Epithelial cell of prostate (primary cell): ENCODE results near the gene MGST3.
A peak's percentile ranks its signal among the peaks of the same experiment; 100 is the strongest.
"Not testable (repeated sequence)": the region's sequence is repeated elsewhere in the genome, so short reads cannot be mapped to it uniquely, and the experiment has no call there.

Experiments used
- DNase-seq: peaks from one replicate; pipeline ENCODE4 v3.0.0-alpha.2; 2011; ENCODE audit warnings: low read depth, low spot score
- H3K27ac ChIP-seq: fragments of 450-650 bp; 2 replicates; pipeline ENCODE4 v1.5.1; 2017; ENCODE audit warnings: mild to moderate bottlenecking

Gene MGST3

GRCh38 chr1:165630629-165631341, at the start of gene MGST3:
MGST3 (plus strand) TSS chr1:165631234; CDS start chr1:165649848, 18,614 bp downstream.
- peak within 1 kb of the TSS; percentile 87 for H3K27ac ChIP-seq
- peak; percentile 82 for DNase-seq

- H3K27ac ChIP-seq, result peak overlapping the region; percentile 51
- no peak for DNase-seq
Measured at GRCh38 chr1:165581926-165582325, 49.1 kb upstream of the MGST3 start.

- no peak for DNase-seq
- H3K27ac ChIP-seq, result no peak overlapping the region
Measured at GRCh38 chr1:165586398-165586797, 44.6 kb upstream of the MGST3 start.

GRCh38 chr1:165591391-165591790, 39.6 kb upstream of the MGST3 start:
- not testable (repeated sequence) for H3K27ac ChIP-seq, DNase-seq

GRCh38 chr1:165592945-165593823, 37.9 kb upstream of the MGST3 start:
- no peak for DNase-seq
- H3K27ac ChIP-seq, result no peak overlapping the region

- no peak overlapping the region for H3K27ac ChIP-seq
- DNase-seq, result no peak
Measured at GRCh38 chr1:165595246-165595938, 35.6 kb upstream of the MGST3 start.

GRCh38 chr1:165597883-165598675, 33.0 kb upstream of the MGST3 start:
- DNase-seq, result peak; percentile 73
- H3K27ac ChIP-seq, result peak overlapping the region; percentile 79

GRCh38 chr1:165598676-165599059, 32.4 kb upstream of the MGST3 start:
- DNase-seq, result no peak
- peak overlapping the region; percentile 79 for H3K27ac ChIP-seq

- DNase-seq, result no peak
- H3K27ac ChIP-seq, result no peak overlapping the region
Measured at GRCh38 chr1:165600793-165601192, 30.2 kb upstream of the MGST3 start.

GRCh38 chr1:165603810-165604209, 27.2 kb upstream of the MGST3 start:
- no peak overlapping the region for H3K27ac ChIP-seq
- no peak for DNase-seq

- DNase-seq, result no peak
- H3K27ac ChIP-seq, result no peak overlapping the region
Measured at GRCh38 chr1:165605246-165605645, 25.8 kb upstream of the MGST3 start.

GRCh38 chr1:165606676-165607075, 24.4 kb upstream of the MGST3 start:
- not testable (repeated sequence) for DNase-seq, H3K27ac ChIP-seq

- DNase-seq, result no peak
- H3K27ac ChIP-seq, result no peak overlapping the region
Measured at GRCh38 chr1:165610866-165611265, 20.2 kb upstream of the MGST3 start.

- H3K27ac ChIP-seq, result no peak overlapping the region
- DNase-seq, result no peak
Measured at GRCh38 chr1:165612062-165612461, 19.0 kb upstream of the MGST3 start.

GRCh38 chr1:165616054-165616612, 14.9 kb upstream of the MGST3 start:
- no peak for DNase-seq
- H3K27ac ChIP-seq, result no peak overlapping the region

GRCh38 chr1:165616987-165617546, 14.0 kb upstream of the MGST3 start:
- H3K27ac ChIP-seq, result no peak overlapping the region
- no peak for DNase-seq

- no peak for DNase-seq
- no peak overlapping the region for H3K27ac ChIP-seq
Measured at GRCh38 chr1:165619647-165620151, 11.3 kb upstream of the MGST3 start.

GRCh38 chr1:165623624-165624023, 7.4 kb upstream of the MGST3 start:
- no peak overlapping the region for H3K27ac ChIP-seq
- no peak for DNase-seq

- DNase-seq, result no peak
- no peak overlapping the region for H3K27ac ChIP-seq
Measured at GRCh38 chr1:165624441-165624840, 6.6 kb upstream of the MGST3 start.
